Endothelial cell of umbilical vein (primary cell): ENCODE measurements around the gene MYO5B. TPM values are rescaled to one million over a fixed set of nuclear protein-coding genes. Genes with fewer than 3 reads are reported as not detected.

Source experiments
- BruUV-seq: library from RNA; stranded (reverse); fragments of 400-500 nt; replicated peaks from 2 replicates; lab custom pipeline; 2021; lab: Mats Ljungman, UMichigan
- CTCF ChIA-PET: fragments of 300-600, 350-600 bp; sonication (Branson Sonifier 250); formaldehyde crosslinking; loops from one replicate; lab custom pipeline; 2021; ENCODE audit warnings: antibody characterized with exemption, inconsistent platforms; lab: Charles Lee
- POLR2A ChIA-PET: fragments of 300-600, 350-600 bp; sonication (Branson Sonifier 250); formaldehyde crosslinking; loops from one replicate; lab custom pipeline; 2021; ENCODE audit warnings: antibody characterized with exemption, inconsistent platforms; lab: Charles Lee
- DNase-seq: peaks from one replicate; pipeline ENCODE4 v3.0.0-alpha.2; 2011; ENCODE audit warnings: low read depth, low spot score
- FAIRE-seq: peaks from 2 replicates; lab custom pipeline; 2011; peaks lifted over from hg19 to GRCh38; lab: Jason Lieb, UNC
- H2AFZ ChIP-seq: 2 replicates; pipeline ENCODE4 v1.6.0; 2012; ENCODE audit warnings: low read depth, low read length, control low read depth, inconsistent platforms
- H3K27ac ChIP-seq: 2 replicates; pipeline ENCODE4 v1.5.1; 2011; ENCODE audit warnings: low read depth, mild to moderate bottlenecking, control low read depth, low read length, moderate library complexity; ENCODE audit not compliant: insufficient read depth
- H3K27me3 ChIP-seq, 2 experiments: 2 replicates each; pipeline versions ENCODE4 v1.6.0 to v1.6.1; 2011; ENCODE audit warnings: low read length in 2 of 2, mixed read lengths in 1 of 2; ENCODE audit not compliant: control insufficient read depth in 2 of 2, insufficient read depth in 2 of 2
- H3K36me3 ChIP-seq, 2 experiments: 2 replicates in 1 of 2; 3 replicates in 1 of 2; pipeline ENCODE4 v1.5.1; 2011; ENCODE audit warnings: low read length in 2 of 2, mild to moderate bottlenecking in 1 of 2, moderate library complexity in 1 of 2; ENCODE audit not compliant: control insufficient read depth in 2 of 2, insufficient read depth in 2 of 2; ENCODE audit errors: extremely low read depth in 1 of 2
- H3K4me1 ChIP-seq: 3 replicates; pipeline ENCODE4 v1.5.1; 2011; ENCODE audit warnings: mild to moderate bottlenecking, low read length; ENCODE audit not compliant: control insufficient read depth, insufficient read depth; ENCODE audit errors: extremely low read depth
- H3K4me2 ChIP-seq: 2 replicates; pipeline ENCODE4 v1.6.1; 2011; ENCODE audit warnings: low read length, control low read depth, mixed read lengths; ENCODE audit not compliant: insufficient read depth
- H3K4me3 ChIP-seq, 3 experiments: fragments of 200-600 bp in 1 of 3; sonication (generic), shearing (Covaris generic) in 1 of 3; replicated peaks in 1 of 3; 2 replicates each; pipeline ENCODE4 v1.5.1; 2011 to 2016; ENCODE audit warnings: control low read depth in 3 of 3, low read length in 3 of 3, mild to moderate bottlenecking in 2 of 3, inconsistent platforms in 1 of 3, low read depth in 1 of 3, moderate library complexity in 1 of 3; ENCODE audit not compliant: insufficient read depth in 1 of 3
- H3K79me2 ChIP-seq: 2 replicates; pipeline ENCODE4 v1.6.0; 2012; ENCODE audit warnings: low read length, inconsistent platforms; ENCODE audit not compliant: control insufficient read depth, insufficient read depth
- H3K9ac ChIP-seq: replicated peaks from 2 replicates; pipeline ENCODE3; 2011; ENCODE audit warnings: low read length, control low read depth; ENCODE audit not compliant: insufficient read depth; ENCODE audit errors: extremely low read depth
- H3K9me1 ChIP-seq: replicated peaks from 3 replicates; pipeline ENCODE4 v1.6.0; 2011; ENCODE audit warnings: mild to moderate bottlenecking, low read length; ENCODE audit not compliant: control insufficient read depth, insufficient read depth; ENCODE audit errors: extremely low read depth
- H3K9me3 ChIP-seq: replicated peaks from 2 replicates; pipeline ENCODE4 v1.5.1; 2012; ENCODE audit warnings: low read length, inconsistent platforms; ENCODE audit not compliant: control insufficient read depth, insufficient read depth
- H4K20me1 ChIP-seq: replicated peaks from 2 replicates; pipeline ENCODE3; 2011; ENCODE audit warnings: mild to moderate bottlenecking, low read length; ENCODE audit not compliant: control insufficient read depth, insufficient read depth; ENCODE audit errors: extremely low read depth
- EZH2 ChIP-seq: IDR thresholded peaks from 2 replicates; pipeline ENCODE4 v1.6.1; 2012; ENCODE audit warnings: borderline replicate concordance, low read depth, mild to moderate bottlenecking, moderate library complexity, low read length, inconsistent platforms; ENCODE audit not compliant: severe bottlenecking
- FOS ChIP-seq: IDR thresholded peaks from 2 replicates; pipeline ENCODE4 v1.6.1; 2011; ENCODE audit warnings: mild to moderate bottlenecking, low read length, moderate library complexity, borderline replicate concordance; ENCODE audit not compliant: insufficient read depth
- GATA2 ChIP-seq: IDR thresholded peaks from 2 replicates; pipeline ENCODE4 v1.7.0; 2011; ENCODE audit warnings: low read depth, mild to moderate bottlenecking, moderate library complexity, mixed read lengths, low read length; ENCODE audit not compliant: insufficient read length, insufficient read depth
- JUN ChIP-seq: IDR thresholded peaks from 2 replicates; pipeline ENCODE4 v1.6.1; 2011; ENCODE audit warnings: borderline replicate concordance, low read depth; ENCODE audit not compliant: insufficient read length, insufficient read depth
- MYC ChIP-seq: IDR thresholded peaks from one replicate; pipeline ENCODE4 v1.6.1; 2011; ENCODE audit warnings: mild to moderate bottlenecking, low read depth, low read length
- POLR2A ChIP-seq: IDR thresholded peaks from 2 replicates; pipeline ENCODE4 v1.6.1; 2012; ENCODE audit warnings: low read depth, mild to moderate bottlenecking, control low read depth, low read length
- POLR2AphosphoS5 ChIP-seq: IDR thresholded peaks from 2 replicates; pipeline ENCODE4 v1.6.1; 2012; ENCODE audit warnings: low read depth, mild to moderate bottlenecking, control low read depth, low read length, moderate library complexity; ENCODE audit not compliant: insufficient read depth
- dilution Hi-C: fragments of 300-500 bp; cut with MboI; formaldehyde crosslinking; loops from one replicate; pipeline ENCODE4 v1.15.0; 2019; ENCODE audit warnings: low sequenced_read_pairs; ENCODE audit not compliant: extremely low pct_ligation_motif_present
- intact Hi-C: fragments of 100-400 bp; cut with micrococcal nuclease; formaldehyde crosslinking; loops from one replicate; pipeline ENCODE4 v1.10.0; 2022
- polyA plus RNA-seq, 4 experiments: library from polyadenylated mRNA; depleted of rRNA in 3 of 4; stranded (reverse) in 3 of 4; unstranded in 1 of 4; fragments of >200 nt; gene quantifications; 2 replicates each; pipeline versions ENCODE4 v1.2.1 to v1.2.3, GENCODE V29; 2011 to 2012; ENCODE audit warnings: missing spikeins in 1 of 4
- total RNA-seq: library from RNA; stranded (reverse); gene quantifications from 2 replicates; pipeline ENCODE4 v1.2.3, GENCODE V29; 2021
- TF ChIP-seq, protein P1 (sequence below), 2 donors: IDR thresholded peaks; 1 replicate in 1 of 2; 2 replicates in 1 of 2; pipeline ENCODE4 v1.5.1; 2011; ENCODE audit warnings: low read length in 2 of 2, mild to moderate bottlenecking in 2 of 2, moderate library complexity in 2 of 2, control low read depth in 1 of 2, inconsistent platforms in 1 of 2, low read depth in 1 of 2; ENCODE audit not compliant: insufficient read depth in 1 of 2; ENCODE audit errors: extremely low read depth in 1 of 2
- TF ChIP-seq, protein P2 (sequence below): IDR thresholded peaks from 2 replicates; pipeline ENCODE4 v1.6.1; 2011; ENCODE audit not compliant: insufficient read depth, insufficient read length

The MYO5B gene
- total and polyA plus RNA-seq, 2 donors (not counting 3 experiments of a cell fraction or from before 2014, with no cell fraction given): 0.54 to 1.1 TPM

DNA sequence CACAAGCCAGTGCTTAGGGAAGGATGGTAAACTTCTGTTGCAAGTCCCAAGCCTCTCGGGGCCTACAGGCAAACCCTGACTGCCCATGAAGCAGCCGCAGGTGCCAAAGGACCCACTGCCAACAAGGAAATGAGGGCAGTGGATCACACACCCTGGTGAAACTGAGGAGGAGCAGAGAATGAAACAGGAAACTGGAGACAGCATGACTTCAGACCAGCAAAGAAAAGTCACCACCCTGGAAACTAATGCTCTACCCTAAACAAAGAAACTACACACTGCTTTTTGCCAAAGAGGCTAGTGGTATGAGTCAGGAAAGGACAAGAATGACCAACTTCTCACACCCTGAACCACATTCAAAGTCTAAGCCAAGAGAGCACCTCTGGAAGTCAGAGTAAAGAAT, 97.2 kb downstream of the MYO5B start:
- CTCF ChIA-PET: no interaction called here
- H3K27ac ChIP-seq: no peak overlapping the region
- no peaks in the 10 kb centered on the region for H3K9me3 ChIP-seq
- DNase-seq: no peak
- no peak overlapping the region for H2AFZ ChIP-seq
- dilution Hi-C loops (no loop called here), intact Hi-C loops (no loop called here)
- no peak overlapping the region for H3K4me3 ChIP-seq
- TF ChIP-seq POLR2AphosphoS5 (no peak), JUN (no peak), POLR2A (no peak), MYC (no peak), FOS (no peak), EZH2 (no peak), GATA2 (no peak)
- TF ChIP-seq, protein P1, sequence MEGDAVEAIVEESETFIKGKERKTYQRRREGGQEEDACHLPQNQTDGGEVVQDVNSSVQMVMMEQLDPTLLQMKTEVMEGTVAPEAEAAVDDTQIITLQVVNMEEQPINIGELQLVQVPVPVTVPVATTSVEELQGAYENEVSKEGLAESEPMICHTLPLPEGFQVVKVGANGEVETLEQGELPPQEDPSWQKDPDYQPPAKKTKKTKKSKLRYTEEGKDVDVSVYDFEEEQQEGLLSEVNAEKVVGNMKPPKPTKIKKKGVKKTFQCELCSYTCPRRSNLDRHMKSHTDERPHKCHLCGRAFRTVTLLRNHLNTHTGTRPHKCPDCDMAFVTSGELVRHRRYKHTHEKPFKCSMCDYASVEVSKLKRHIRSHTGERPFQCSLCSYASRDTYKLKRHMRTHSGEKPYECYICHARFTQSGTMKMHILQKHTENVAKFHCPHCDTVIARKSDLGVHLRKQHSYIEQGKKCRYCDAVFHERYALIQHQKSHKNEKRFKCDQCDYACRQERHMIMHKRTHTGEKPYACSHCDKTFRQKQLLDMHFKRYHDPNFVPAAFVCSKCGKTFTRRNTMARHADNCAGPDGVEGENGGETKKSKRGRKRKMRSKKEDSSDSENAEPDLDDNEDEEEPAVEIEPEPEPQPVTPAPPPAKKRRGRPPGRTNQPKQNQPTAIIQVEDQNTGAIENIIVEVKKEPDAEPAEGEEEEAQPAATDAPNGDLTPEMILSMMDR (IDR thresholded peaks at IDR 0.05; ENCODE audit: extremely low read depth in 1 of 2, insufficient read depth in 1 of 2, low read depth in 1 of 2, low read length in 2 of 2): no peak
- TF ChIP-seq, protein P2, sequence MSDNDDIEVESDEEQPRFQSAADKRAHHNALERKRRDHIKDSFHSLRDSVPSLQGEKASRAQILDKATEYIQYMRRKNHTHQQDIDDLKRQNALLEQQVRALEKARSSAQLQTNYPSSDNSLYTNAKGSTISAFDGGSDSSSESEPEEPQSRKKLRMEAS: no peak
- H3K79me2 ChIP-seq: no peaks in the 10 kb centered on the region
- no TSS peak for BruUV-seq
- POLR2A ChIA-PET: no interaction called here
- no peak overlapping the region for H3K4me2 ChIP-seq
- no peaks in the 10 kb centered on the region for H4K20me1 ChIP-seq
- no peak overlapping the region for H3K9ac ChIP-seq
- H3K9me1 ChIP-seq: no peaks in the 10 kb centered on the region
- FAIRE-seq: no peak
- H3K4me1 ChIP-seq: no peaks in the 10 kb centered on the region
- no peaks in the 10 kb centered on the region for H3K27me3 ChIP-seq
- no peaks in the 10 kb centered on the region for H3K36me3 ChIP-seq
